ENCODE results near the gene DYNLT2. TPM values are rescaled to one million over a fixed set of nuclear protein-coding genes. Genes with fewer than 3 reads are reported as not detected.

DYNLT2 gene
- total RNA-seq, 1 donor from 2014 or later = 3.8 TPM

- no peak for DNase-seq (ENCODE audit: low spot score)
Observed at GRCh38 chr6:169738976-169739529, 12.3 kb downstream of the DYNLT2 start.

DNA sequence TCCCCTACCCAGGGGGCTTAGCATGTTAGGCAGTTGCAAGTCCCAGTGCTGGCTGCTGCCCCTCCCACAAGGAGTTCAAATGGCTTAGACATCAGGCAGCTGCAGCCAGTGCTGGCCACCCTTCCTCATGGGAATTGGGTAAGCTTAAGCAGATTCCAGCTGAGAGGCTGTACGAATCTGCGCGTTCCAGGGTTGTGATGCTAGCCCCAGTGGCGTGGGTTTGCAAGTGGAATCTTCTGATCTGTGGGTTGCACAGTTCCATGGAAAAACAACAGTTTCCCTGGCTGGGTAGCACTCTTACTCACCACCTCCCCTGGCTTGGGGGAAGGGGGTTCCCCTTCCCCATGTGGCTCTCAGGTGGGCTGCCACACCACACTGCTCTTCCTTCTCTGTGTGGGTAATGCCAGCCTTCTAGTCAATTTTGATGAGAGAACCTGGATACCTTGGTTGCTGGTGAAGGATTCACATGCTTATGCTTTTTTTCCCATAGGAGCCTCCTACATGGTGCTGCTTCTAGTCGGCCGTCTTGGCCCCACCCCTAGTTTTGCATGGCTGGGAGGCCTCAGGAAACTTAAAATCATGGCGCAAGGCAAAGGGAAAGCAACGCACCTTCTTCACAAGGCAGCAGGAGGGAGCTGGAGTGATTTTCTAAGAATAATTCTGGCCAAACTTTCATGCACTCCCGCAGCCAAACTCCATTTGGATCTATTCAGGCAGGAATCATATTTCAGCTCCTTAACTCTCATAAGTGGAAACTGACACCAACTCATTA is 13.0 kb downstream of the DYNLT2 start:
- DNase-seq (ENCODE audit: low spot score) = no peak

DNA sequence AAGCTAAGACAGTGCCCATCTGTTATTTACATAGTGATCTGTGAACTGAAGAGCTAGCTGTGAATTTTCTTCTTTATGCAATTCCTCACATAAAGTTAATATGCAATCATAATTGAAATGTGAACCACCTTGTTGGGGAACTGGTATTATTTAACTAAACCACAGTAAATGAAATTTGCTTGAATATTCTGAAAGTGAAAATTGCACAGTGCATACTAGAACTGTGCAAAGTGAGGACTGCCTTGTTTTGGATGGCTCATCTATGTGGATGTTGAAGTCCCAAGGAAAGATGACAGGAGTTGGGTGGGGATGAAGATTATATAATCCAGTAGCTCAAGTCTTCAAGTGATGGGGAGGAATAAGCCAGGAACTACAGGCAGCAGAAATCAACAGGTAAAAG is 21.4 kb downstream of the DYNLT2 start:
- no peak for DNase-seq (ENCODE audit: low spot score)

DNA sequence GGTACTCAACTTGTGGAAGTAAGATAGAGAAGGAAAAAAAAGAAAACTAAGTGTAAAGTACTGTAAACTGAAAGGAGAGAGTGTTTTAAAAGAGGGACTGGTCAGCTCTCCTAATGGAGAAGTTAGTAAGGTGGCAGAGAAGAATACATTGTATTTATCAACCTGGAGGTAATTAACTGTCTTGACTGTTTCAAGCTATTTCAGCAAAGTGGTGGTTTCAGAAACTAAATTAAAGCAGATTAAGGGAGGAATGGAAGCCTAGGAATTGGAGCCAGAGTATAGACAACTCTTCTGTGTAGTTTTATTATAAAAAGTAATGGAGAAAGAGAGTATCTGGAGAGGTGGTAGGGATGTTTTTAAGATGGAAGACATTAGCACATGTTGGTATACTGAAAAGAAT is 24.4 kb downstream of the DYNLT2 start:
- DNase-seq (ENCODE audit: low spot score) = no peak

DNA sequence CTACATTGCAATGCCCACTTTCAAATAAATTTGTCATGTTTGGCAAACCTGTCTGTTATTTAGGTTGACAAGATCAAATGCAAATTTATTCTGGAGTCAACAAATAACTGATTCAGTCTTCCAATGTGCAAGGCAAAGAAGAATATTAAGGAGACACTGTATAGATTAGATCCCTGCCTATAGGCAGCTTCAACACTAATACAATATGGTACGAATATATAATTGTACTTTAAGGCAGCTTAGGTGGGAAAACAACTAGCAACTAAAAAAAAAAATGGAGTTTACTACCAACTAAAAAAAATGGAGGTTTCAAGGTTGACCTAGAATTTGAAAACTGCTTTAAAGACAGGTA is 25.3 kb downstream of the DYNLT2 start:
- DNase-seq (ENCODE audit: low spot score) = no peak

- DNase-seq (ENCODE audit: low spot score) = peak; percentile 59
Observed at GRCh38 chr6:169725125-169726048, 26.0 kb downstream of the DYNLT2 start.

DNA sequence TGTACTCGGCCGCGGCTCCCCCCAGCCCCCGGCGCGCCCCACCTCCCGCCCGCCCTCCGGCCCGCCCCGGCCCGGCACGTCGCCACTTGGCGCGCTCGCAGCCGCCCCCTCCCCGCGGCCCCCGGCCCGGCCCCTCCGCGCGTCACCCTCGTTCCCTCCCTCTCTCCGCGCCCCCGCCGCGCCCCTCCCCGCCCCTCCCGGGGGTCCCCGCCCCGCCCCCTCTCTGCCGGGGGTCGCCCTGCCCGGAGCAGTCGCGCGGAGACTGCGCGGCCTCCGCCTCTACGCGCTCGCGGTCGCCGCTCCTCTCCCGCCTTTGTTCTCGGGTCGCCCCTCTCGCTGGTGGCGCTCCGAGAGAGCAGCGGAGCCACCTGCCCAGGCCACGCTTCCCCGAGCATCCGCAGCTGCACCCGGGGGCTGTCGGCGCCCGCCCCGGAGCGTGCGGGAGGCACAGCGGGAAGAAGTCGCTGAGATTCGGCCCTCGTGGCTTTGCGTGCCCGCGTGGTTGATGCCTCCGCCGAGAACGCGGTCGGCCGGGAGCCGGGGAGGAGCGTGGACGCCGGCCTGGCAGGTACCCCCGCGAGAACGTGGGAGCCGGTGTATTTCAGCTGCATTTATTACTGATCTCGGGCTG is 26.8 kb downstream of the DYNLT2 start, which contains the start of gene PHF10:
Gene PHF10, minus strand, starts transcription at position 7 of the 631 bp plus-strand sequence. CDS start 569 bp downstream, outside the sequence.
- peak; percentile 54 for DNase-seq (ENCODE audit: low spot score)

- no peak for DNase-seq (ENCODE audit: low spot score)
Observed at GRCh38 chr6:169723991-169724493, 27.3 kb downstream of the DYNLT2 start.

DNA sequence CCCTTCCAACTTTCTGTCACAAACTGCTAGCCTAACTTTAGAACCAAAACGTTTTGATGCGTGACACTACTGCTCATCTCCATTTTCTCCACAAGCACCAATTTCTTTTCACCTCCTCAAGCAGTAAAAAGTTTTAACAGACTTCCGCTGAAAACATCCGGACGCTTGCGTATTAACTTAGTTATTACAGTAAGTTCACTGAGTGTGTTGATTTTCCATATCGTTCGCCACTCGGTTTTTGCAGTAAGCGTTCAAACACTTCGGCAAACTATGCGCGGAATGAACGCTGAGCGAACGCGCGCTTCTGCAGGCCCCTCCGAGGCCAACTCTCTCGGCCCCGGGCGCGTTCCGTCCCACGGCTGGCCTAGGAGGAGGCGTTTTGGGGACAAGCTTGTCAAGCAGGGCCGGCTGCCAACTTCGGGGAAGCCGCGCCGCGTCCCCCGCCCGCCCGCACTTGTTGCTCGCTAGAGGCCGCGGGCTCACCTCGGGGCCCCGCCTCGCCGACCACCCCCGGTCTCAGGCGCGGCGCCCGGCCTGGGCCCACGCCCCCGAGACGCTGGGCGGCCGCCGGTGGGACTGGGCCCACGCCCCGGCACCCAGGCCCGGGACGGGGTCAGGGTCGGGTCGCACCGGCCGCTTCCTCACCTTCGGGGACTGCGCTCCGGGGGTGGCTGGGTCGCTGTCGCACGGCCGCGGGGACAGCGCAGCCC is 28.0 kb downstream of the DYNLT2 start:
- DNase-seq (ENCODE audit: low spot score) = peak; percentile 73

DNA sequence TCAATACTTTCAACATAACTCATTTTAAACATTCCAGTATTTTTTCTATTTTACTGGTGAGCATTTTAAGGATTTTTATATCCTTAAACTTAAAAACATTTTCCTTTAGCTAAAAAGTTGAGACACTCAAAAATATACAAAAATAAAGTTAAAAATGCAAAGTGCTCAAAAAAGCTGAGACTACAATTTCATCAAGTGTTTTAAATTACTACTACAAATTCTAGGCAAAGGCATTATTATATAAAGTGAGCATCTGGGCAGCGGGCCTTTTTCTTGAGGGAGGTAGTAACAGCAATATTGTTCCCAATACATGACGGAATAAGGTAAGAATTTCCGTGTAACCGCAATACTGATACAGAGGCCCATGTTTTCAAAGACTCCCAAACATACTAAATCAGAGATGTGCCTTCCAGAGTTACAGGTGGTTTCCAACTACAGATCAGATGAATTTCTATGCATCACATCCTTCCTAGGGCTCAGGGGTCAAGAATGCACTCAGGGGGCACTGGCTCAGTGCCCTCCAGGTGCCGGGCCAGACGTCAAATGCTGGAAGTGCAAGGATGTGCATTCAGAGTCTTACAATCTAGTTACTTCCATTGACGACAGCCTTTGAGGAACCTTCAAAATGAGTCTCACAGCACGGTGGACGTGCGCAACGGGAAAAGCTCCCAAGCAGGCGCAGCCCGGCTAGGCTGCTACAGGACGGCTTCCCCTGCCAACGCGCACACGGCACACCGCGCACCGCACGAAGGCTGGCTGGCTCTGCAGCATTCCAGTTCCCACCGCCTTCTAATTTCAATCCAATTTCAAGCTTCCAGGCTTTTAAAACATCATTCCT is 28.8 kb downstream of the DYNLT2 start:
- DNase-seq (ENCODE audit: low spot score) = no peak

GRCh38 chr6:169720207-169720855 is 31.0 kb downstream of the DYNLT2 start:
- no peak for DNase-seq (ENCODE audit: low spot score)

DNA sequence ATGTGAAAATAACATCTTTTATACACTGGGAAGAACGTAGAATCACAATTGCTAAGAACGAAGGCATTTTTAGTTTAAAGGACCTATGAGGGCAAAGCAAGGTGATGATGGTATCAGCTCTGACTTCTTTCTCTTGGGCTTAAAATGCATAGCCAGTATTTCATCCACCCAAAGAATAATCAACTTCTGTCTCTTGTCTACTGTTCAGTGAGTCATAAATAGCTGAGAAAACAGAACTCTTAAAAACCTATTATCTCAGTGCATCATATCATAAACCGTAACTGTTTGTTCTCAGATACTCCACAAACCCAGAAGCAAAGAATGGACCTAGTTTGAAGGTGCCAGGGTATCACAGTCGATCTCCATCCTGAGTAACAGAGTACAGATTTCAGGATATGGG is 32.3 kb downstream of the DYNLT2 start:
- no peak for DNase-seq (ENCODE audit: low spot score)

GRCh38 chr6:169714595-169714994 is 36.8 kb downstream of the DYNLT2 start:
- no peak for DNase-seq (ENCODE audit: low spot score)

GRCh38 chr6:169714178-169714577 is 37.2 kb downstream of the DYNLT2 start:
- DNase-seq (ENCODE audit: low spot score) = no peak

- DNase-seq (ENCODE audit: low spot score) = no peak
Observed at GRCh38 chr6:169710009-169710408, 41.4 kb downstream of the DYNLT2 start.

DNA sequence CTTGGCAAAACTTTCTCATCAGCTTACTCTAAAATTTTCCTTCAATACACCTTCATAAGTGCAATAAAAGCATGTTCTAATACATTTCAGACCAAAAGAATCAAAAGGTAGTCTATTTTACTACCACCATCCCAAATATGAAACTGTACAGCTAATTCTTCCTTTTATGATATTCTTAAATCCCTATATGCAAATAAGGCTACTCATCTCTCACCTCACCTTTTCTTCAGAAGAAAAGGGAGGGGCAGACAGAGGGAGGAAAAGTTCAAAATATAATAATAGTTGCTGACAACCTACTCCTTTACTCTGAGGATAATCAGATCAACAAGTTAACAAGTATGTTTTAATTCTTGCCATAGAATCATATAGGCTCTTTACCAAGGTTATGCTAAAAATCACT is 42.1 kb downstream of the DYNLT2 start:
- DNase-seq (ENCODE audit: low spot score) = no peak

DNA sequence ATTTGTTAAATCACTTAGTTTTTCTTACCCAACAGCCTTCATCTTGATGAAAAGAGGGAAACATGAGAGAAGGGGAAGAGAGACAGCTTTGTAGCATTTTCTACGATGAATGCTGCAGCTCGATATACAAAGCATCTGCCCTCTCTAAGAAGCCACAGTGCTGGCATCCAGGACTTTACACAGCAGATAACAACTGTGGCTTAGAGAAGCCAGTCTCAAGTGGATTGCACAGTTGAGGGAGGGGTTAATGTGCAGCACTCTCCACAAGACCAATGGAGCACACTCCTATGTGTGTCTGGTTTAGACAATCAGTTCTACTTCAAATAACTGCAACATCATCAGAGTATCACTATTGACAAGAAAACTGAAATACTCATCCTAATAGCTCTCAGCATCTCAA is 43.6 kb downstream of the DYNLT2 start:
- no peak for DNase-seq (ENCODE audit: low spot score)

DNA sequence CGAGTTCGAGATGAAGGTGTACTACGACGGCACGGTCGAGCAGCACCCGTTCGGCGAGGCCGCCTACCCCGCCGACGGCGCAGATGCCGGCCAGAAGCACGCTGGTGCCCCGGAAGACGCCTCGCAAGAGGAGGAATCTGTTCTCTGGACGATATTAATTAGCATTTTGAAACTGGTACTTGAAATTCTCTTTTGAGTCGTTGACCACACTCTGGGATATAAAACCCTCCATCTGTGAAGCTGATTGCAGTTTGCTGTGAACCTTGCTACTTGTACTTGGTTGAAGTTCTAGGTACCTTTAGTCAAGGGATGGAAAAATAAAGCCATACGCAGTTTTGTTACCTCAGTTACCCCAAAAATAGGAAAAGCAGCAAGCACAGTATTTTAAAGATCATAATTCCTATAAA is 48.5 kb downstream of the DYNLT2 start:
- no peak for DNase-seq (ENCODE audit: low spot score)

DNA sequence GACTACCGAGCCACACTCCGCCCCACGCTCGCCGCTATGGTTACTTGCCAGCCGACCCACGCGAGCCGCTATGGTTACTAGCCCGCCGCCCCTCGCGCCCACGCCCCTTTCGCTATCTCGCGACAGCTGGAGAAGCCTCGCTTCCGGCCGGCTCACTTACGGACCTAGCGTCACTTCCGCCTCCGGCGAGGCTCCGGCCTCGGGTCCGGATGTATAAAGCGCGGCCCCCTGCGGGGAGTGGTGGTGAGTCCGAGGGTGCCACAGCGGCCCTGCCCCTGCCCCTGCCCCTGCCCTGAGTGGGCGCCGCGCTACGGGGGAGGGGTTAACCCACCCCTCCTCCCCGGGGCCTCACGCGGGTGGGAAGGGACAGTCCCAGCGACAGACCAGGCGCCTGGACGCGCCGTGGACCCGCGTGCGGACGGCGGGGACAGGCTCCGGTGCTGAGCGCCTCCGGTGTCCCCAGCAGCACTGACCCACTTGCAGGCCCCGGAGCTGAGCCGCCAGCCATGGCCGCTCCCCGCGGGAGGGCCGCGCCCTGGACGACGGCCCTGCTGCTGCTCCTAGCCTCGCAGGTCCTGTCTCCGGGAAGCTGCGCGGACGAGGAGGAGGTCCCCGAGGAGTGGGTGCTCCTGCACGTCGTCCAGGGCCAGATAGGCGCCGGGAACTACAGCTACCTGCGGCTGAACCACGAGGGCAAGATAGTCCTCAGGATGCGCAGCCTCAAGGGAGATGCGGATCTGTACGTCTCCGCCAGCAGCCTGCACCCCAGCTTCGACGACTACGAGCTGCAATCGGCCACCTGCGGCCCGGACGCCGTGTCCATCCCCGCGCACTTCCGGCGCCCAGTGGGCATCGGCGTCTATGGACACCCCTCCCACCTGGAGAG is 49.2 kb downstream of the DYNLT2 start, which contains the start of the genes C6orf120 and WDR27:
Gene C6orf120, plus strand, starts transcription at position 173 of the 886 bp plus-strand sequence. Its CDS starts 334 bp downstream, at position 507.
Gene WDR27, minus strand, starts transcription at position 76 of the 886 bp plus-strand sequence. CDS start 13,024 bp downstream, outside the sequence.
- peak; percentile 97 for DNase-seq (ENCODE audit: low spot score)
